CD14-positive monocyte (primary cell): Measurements from ENCODE around the gene ANKRD44. TPM values are rescaled to one million over a fixed set of nuclear protein-coding genes. Genes with fewer than 3 reads are reported as not detected.
A peak's percentile ranks its signal among the peaks of the same experiment; 100 is the strongest.

ENCODE experiments used
- DNase-seq, 3 donors: peaks; one replicate each; pipeline ENCODE4 v3.0.0-alpha.2; 2011 to 2022
- H2AFZ ChIP-seq: 2 replicates; pipeline ENCODE4 v1.6.0; 2012; ENCODE audit warnings: mild to moderate bottlenecking, low read depth, low read length, inconsistent platforms; ENCODE audit not compliant: insufficient read depth, poor library complexity, severe bottlenecking
- H3K27ac ChIP-seq, 2 donors: 1 replicate in 1 of 2; 2 replicates in 1 of 2; pipeline ENCODE4 v1.5.1; 2012 to 2013; ENCODE audit warnings: low read length in 2 of 2, control low read depth in 1 of 2, inconsistent platforms in 1 of 2, low read depth in 1 of 2, mild to moderate bottlenecking in 1 of 2
- H3K27me3 ChIP-seq, 2 donors: one replicate each; pipeline versions ENCODE4 v1.6.0 to v1.6.1; 2011 to 2013; ENCODE audit warnings: low read length in 2 of 2; ENCODE audit not compliant: control insufficient read depth in 2 of 2, insufficient read depth in 2 of 2
- H3K36me3 ChIP-seq, 2 donors: replicated peaks in 1 of 2; 1 replicate in 1 of 2; 2 replicates in 1 of 2; pipeline versions ENCODE4 v1.5.1 to v1.6.1; 2012 to 2013; ENCODE audit warnings: low read length in 2 of 2, control low read depth in 1 of 2, inconsistent platforms in 1 of 2, mild to moderate bottlenecking in 1 of 2; ENCODE audit not compliant: insufficient read depth in 2 of 2, control insufficient read depth in 1 of 2
- H3K4me1 ChIP-seq, 2 donors: 1 replicate in 1 of 2; 2 replicates in 1 of 2; pipeline versions ENCODE4 v1.5.1 to v1.6.1; 2012 to 2013; ENCODE audit warnings: low read length in 2 of 2, control low read depth in 1 of 2, inconsistent platforms in 1 of 2, mild to moderate bottlenecking in 1 of 2, moderate library complexity in 1 of 2; ENCODE audit not compliant: insufficient read depth in 2 of 2, control insufficient read depth in 1 of 2
- H3K4me2 ChIP-seq: replicated peaks from 2 replicates; pipeline ENCODE3; 2012; ENCODE audit warnings: low read length, moderate library complexity, mild to moderate bottlenecking; ENCODE audit not compliant: poor library complexity, severe bottlenecking; ENCODE audit errors: extremely low read depth
- H3K4me3 ChIP-seq, 3 experiments: fragments of 200-600 bp in 1 of 3; sonication (generic) in 1 of 3; replicated peaks in 1 of 3; 1 replicate in 2 of 3; 2 replicates in 1 of 3; pipeline ENCODE4 v1.5.1; 2011 to 2013; ENCODE audit warnings: low read length in 3 of 3, mild to moderate bottlenecking in 3 of 3, control low read depth in 2 of 3, low read depth in 2 of 3, inconsistent platforms in 1 of 3, moderate library complexity in 1 of 3
- H3K79me2 ChIP-seq: 2 replicates; pipeline ENCODE4 v1.6.0; 2012; ENCODE audit warnings: mild to moderate bottlenecking, control low read depth, inconsistent platforms, low read length, moderate library complexity; ENCODE audit not compliant: insufficient read depth
- H3K9ac ChIP-seq: 2 replicates; pipeline ENCODE4 v1.6.0; 2017; ENCODE audit warnings: low read length, mild to moderate bottlenecking; ENCODE audit not compliant: insufficient read depth, poor library complexity, severe bottlenecking
- H3K9me3 ChIP-seq, 2 donors: replicated peaks in 1 of 2; 1 replicate in 1 of 2; 2 replicates in 1 of 2; pipeline versions ENCODE4 v1.5.1 to v1.6.1; 2012 to 2013; ENCODE audit warnings: low read length in 2 of 2, control low read depth in 1 of 2; ENCODE audit not compliant: control insufficient read depth in 1 of 2, insufficient read depth in 1 of 2
- H4K20me1 ChIP-seq: 2 replicates; pipeline ENCODE4 v1.6.0; 2012; ENCODE audit warnings: mild to moderate bottlenecking, low read length, control low read depth, moderate library complexity; ENCODE audit not compliant: insufficient read depth
- H3K27ac Mint-ChIP-seq, 7 donors: one replicate each; pipeline ENCODE4 v1.8.0; 2020; ENCODE audit warnings: mild to moderate bottlenecking in 7 of 7, mixed read lengths in 7 of 7, moderate library complexity in 6 of 7, inconsistent platforms in 2 of 7
- H3K27me3 Mint-ChIP-seq, 3 donors: one replicate each; pipeline ENCODE4 v1.8.0; 2021 to 2022; ENCODE audit warnings: low read depth in 3 of 3, mild to moderate bottlenecking in 3 of 3, mixed read lengths in 3 of 3, moderate library complexity in 3 of 3, inconsistent platforms in 1 of 3
- H3K36me3 Mint-ChIP-seq, 2 donors: one replicate each; pipeline ENCODE4 v1.8.0; 2020; ENCODE audit warnings: mixed read lengths in 2 of 2, inconsistent platforms in 1 of 2, mild to moderate bottlenecking in 1 of 2
- H3K4me1 Mint-ChIP-seq: one replicate; pipeline ENCODE4 v1.8.0; 2020; ENCODE audit warnings: mild to moderate bottlenecking, mixed read lengths
- H3K4me3 Mint-ChIP-seq, 2 donors: one replicate each; pipeline ENCODE4 v1.8.0; 2020; ENCODE audit warnings: mild to moderate bottlenecking in 2 of 2, mixed read lengths in 2 of 2, moderate library complexity in 1 of 2
- H3K9me3 Mint-ChIP-seq, 7 donors: one replicate each; pipeline ENCODE4 v1.8.0; 2020 to 2022; ENCODE audit warnings: mixed read lengths in 7 of 7, mild to moderate bottlenecking in 6 of 7, moderate library complexity in 6 of 7, inconsistent platforms in 2 of 7
- CTCF ChIP-seq: fragments of 200-600 bp; IDR thresholded peaks from one replicate; pipeline ENCODE4 v1.8.0; 2022; ENCODE audit warnings: antibody characterized with exemption, mild to moderate bottlenecking
- WGBS: methylation state at CpG from one replicate; pipeline ENCODE4 v1.1.5; 2013; ENCODE audit warnings: missing lambda C conversion rate; ENCODE audit not compliant: insufficient coverage; 5-methylcytosine and 5-hydroxymethylcytosine counted together
- intact Hi-C, 2 donors: fragments of 100-400 bp; cut with micrococcal nuclease; formaldehyde crosslinking; loops; one replicate each; pipeline versions ENCODE4 v1.15.0 to v1.15.1; 2023
- polyA plus RNA-seq, 3 donors: library from polyadenylated mRNA; depleted of rRNA in 1 of 3; unstranded in 2 of 3; stranded (reverse) in 1 of 3; fragments of 300-500 nt in 2 of 3; fragments of >200 nt in 1 of 3; fragmentation: Illumina TruSeq in 2 of 3; gene quantifications; 1 replicate in 2 of 3; 2 replicates in 1 of 3; pipeline ENCODE4 v1.2.3, GENCODE V29; 2012 to 2021

The ANKRD44 gene
- polyA plus RNA-seq, 3 donors = 55.7 to 91.9 (median 64.9) TPM

- peaks cover 98% of the 10 kb centered on the region for H3K79me2 ChIP-seq
- intact Hi-C loops = loop anchor here in 1 of 2 donors (5.0 kb wide), 1 partner anchor 45 kb away; no protein-coding TSS in a partner anchor
- no peak overlapping the region for H3K9ac ChIP-seq
- H3K4me3 ChIP-seq = no peak overlapping the region
- peaks cover 92 to 98% of the 10 kb centered on the region in 2 donors for H3K4me1 ChIP-seq
- TF ChIP-seq CTCF = no peak
- H3K27ac Mint-ChIP-seq = peak overlapping the region in 6 of 7 donors; percentile 40 to 88 (median 70)
- H3K4me2 ChIP-seq = no peak overlapping the region
- peak overlapping the region in 1 of 2 donors; percentile 75 for H3K27ac ChIP-seq
- no peaks in the 10 kb centered on the region for H3K9me3 Mint-ChIP-seq
- no peaks in the 10 kb centered on the region for H3K9me3 ChIP-seq
- H3K4me1 Mint-ChIP-seq = peaks cover 97% of the 10 kb centered on the region
- peaks cover 58% of the 10 kb centered on the region for H4K20me1 ChIP-seq
- H2AFZ ChIP-seq = no peak overlapping the region
- peaks cover 6 to 20% of the 10 kb centered on the region in 2 donors for H3K36me3 Mint-ChIP-seq
- no CpG with 5 or more reads among the region's 4 CpGs for WGBS
- no peaks in the 10 kb centered on the region for H3K36me3 ChIP-seq
- H3K4me3 Mint-ChIP-seq = no peak overlapping the region
- H3K27me3 ChIP-seq = no peaks in the 10 kb centered on the region
- peak in 1 of 3 donors; percentile 20 for DNase-seq
- H3K27me3 Mint-ChIP-seq = no peaks in the 10 kb centered on the region
These were observed 98.7 kb downstream of the ANKRD44 start for GRCh38 chr2:197211881-197212342.

DNA sequence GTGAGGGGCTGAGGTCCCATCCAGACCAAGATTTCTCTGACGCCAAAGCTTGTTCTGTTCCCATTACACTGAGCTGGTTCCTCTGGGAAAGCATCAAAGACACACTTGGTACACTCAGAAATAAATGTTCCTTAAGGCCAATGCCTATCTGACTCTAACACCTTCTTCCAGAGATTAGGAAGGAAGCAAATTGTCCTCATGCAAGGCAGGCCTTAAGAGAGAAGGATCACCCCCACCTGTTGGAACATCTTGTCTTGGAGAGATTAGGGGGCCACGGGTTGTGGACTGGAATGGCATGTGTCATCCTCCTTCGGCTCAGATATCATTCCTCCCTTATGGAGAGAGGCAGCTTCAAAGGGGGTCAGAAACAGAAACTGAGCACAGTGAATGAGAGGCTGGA, 100.2 kb downstream of the ANKRD44 start:
- H3K36me3 Mint-ChIP-seq = peaks cover 7 to 19% of the 10 kb centered on the region in 2 donors
- no peak overlapping the region for H2AFZ ChIP-seq
- peak overlapping the region in 1 of 3 experiments; percentile 9 for H3K4me3 ChIP-seq

More for the DNA sequence above, 100.2 kb downstream of the ANKRD44 start:
- peak overlapping the region in 1 of 2 donors; percentile 42 for H3K4me3 Mint-ChIP-seq
- Histone ChIP-seq H3K9ac (no peak overlapping the region), H3K9me3 (no peaks in the 10 kb centered on the region), H4K20me1 (peaks cover 43% of the 10 kb centered on the region), H3K27me3 (no peaks in the 10 kb centered on the region), H3K27ac (peak overlapping the region; percentile 45 to 75), H3K4me1 (peaks cover 92 to 98% of the 10 kb centered on the region in 2 donors), H3K4me2 (peak overlapping the region; percentile 28), H3K79me2 (peaks cover 98% of the 10 kb centered on the region), H3K36me3 (no peaks in the 10 kb centered on the region)
- WGBS = no CpG with 5 or more reads among the region's 3 CpGs
- H3K4me1 Mint-ChIP-seq = peaks cover 97% of the 10 kb centered on the region
- peak overlapping the region; percentile 5 to 92 (median 80) for H3K27ac Mint-ChIP-seq
- intact Hi-C loops = loop anchor here in 1 of 2 donors (5.0 kb wide), 1 partner anchor 47 kb away; no protein-coding TSS in a partner anchor
- H3K27me3 Mint-ChIP-seq = no peaks in the 10 kb centered on the region
- no peak for TF ChIP-seq CTCF
- no peaks in the 10 kb centered on the region for H3K9me3 Mint-ChIP-seq
- no peak for DNase-seq
